KMS-11 (cell line): Measurements from ENCODE around the gene MYO9A.

Source experiments
- H2AFZ ChIP-seq: fragments of 200-600 bp; sonication (generic); 2 replicates; pipeline ENCODE4 v1.6.1; 2016; ENCODE audit warnings: antibody characterized with exemption, mixed run types, low read depth
- H3K27ac ChIP-seq: fragments of 200-600 bp; sonication (generic); 2 replicates; pipeline ENCODE4 v1.6.1; 2016; ENCODE audit warnings: mild to moderate bottlenecking, mixed run types
- H3K27me3 ChIP-seq: fragments of 200-600 bp; sonication (generic); 2 replicates; pipeline ENCODE4 v1.6.1; 2017; ENCODE audit warnings: mild to moderate bottlenecking, low read depth, mixed run types, moderate library complexity; ENCODE audit not compliant: insufficient read depth
- H3K36me3 ChIP-seq: fragments of 200-600 bp; sonication (generic); 2 replicates; pipeline ENCODE4 v1.6.1; 2017; ENCODE audit warnings: mild to moderate bottlenecking, mixed run types; ENCODE audit not compliant: insufficient read depth
- H3K4me1 ChIP-seq: fragments of 200-600 bp; sonication (generic); 2 replicates; pipeline ENCODE4 v1.6.1; 2016; ENCODE audit warnings: mild to moderate bottlenecking, low read depth, mixed run types; ENCODE audit not compliant: poor library complexity, severe bottlenecking
- H3K4me2 ChIP-seq: fragments of 200-600 bp; sonication (generic); 2 replicates; pipeline ENCODE4 v1.7.0; 2016; ENCODE audit warnings: mild to moderate bottlenecking, mixed run types
- H3K4me3 ChIP-seq: fragments of 200-600 bp; sonication (generic); IDR thresholded peaks from 2 replicates; pipeline ENCODE4 v1.6.1; 2017; ENCODE audit warnings: low read depth, low read length, mixed read lengths; ENCODE audit not compliant: insufficient read depth
- H3K79me2 ChIP-seq: fragments of 200-600 bp; sonication (generic); 2 replicates; pipeline ENCODE4 v1.6.1; 2016; ENCODE audit warnings: low read depth, mixed run types; ENCODE audit not compliant: insufficient read depth
- H3K9ac ChIP-seq: fragments of 200-600 bp; sonication (generic); 2 replicates; pipeline ENCODE4 v1.6.1; 2016; ENCODE audit warnings: mild to moderate bottlenecking, mixed run types
- H4K20me1 ChIP-seq: fragments of 200-600 bp; sonication (generic); 2 replicates; pipeline ENCODE4 v1.6.1; 2016; ENCODE audit warnings: mild to moderate bottlenecking, mixed run types; ENCODE audit not compliant: insufficient read depth
- CTCF ChIP-seq: fragments of 200-600 bp; sonication (generic); conservative IDR thresholded peaks from 2 replicates; pipeline ENCODE4 v1.6.1; 2017; ENCODE audit warnings: low read depth, mild to moderate bottlenecking, antibody characterized with exemption, low read length, moderate library complexity, mixed read lengths

Gene MYO9A

GRCh38 chr15:71820127-71820526 is 297.8 kb downstream of the MYO9A start:
- no peaks in the 10 kb centered on the region for H3K4me1 ChIP-seq
- H3K79me2 ChIP-seq, result no peaks in the 10 kb centered on the region
- H3K9ac ChIP-seq, result no peak overlapping the region
- H3K36me3 ChIP-seq, result no peaks in the 10 kb centered on the region
- no peak overlapping the region for H3K27ac ChIP-seq
- no peaks in the 10 kb centered on the region for H3K27me3 ChIP-seq
- H3K4me3 ChIP-seq, result no peak overlapping the region
- H3K4me2 ChIP-seq, result no peak overlapping the region
- no peak for TF ChIP-seq CTCF
- no peaks in the 10 kb centered on the region for H4K20me1 ChIP-seq
- no peak overlapping the region for H2AFZ ChIP-seq

GRCh38 chr15:71817351-71817750 is 300.6 kb downstream of the MYO9A start:
- Histone ChIP-seq H2AFZ (no peak overlapping the region), H3K27ac (no peak overlapping the region), H4K20me1 (no peaks in the 10 kb centered on the region), H3K4me3 (no peak overlapping the region), H3K4me2 (no peak overlapping the region), H3K27me3 (no peaks in the 10 kb centered on the region), H3K4me1 (no peaks in the 10 kb centered on the region), H3K9ac (no peak overlapping the region), H3K79me2 (no peaks in the 10 kb centered on the region), H3K36me3 (no peaks in the 10 kb centered on the region)
- no peak for TF ChIP-seq CTCF

GRCh38 chr15:71815301-71815700 is 302.6 kb downstream of the MYO9A start:
- Histone ChIP-seq H3K27ac (no peak overlapping the region), H3K36me3 (no peaks in the 10 kb centered on the region), H3K79me2 (no peaks in the 10 kb centered on the region), H3K4me1 (no peaks in the 10 kb centered on the region), H3K4me3 (no peak overlapping the region), H3K27me3 (no peaks in the 10 kb centered on the region), H3K9ac (no peak overlapping the region), H2AFZ (no peak overlapping the region), H3K4me2 (no peak overlapping the region), H4K20me1 (no peaks in the 10 kb centered on the region)
- TF ChIP-seq CTCF, result no peak

GRCh38 chr15:71813723-71814470 is 304.1 kb downstream of the MYO9A start:
- Histone ChIP-seq H3K9ac (no peak overlapping the region), H3K27ac (no peak overlapping the region), H3K27me3 (no peaks in the 10 kb centered on the region), H3K79me2 (no peaks in the 10 kb centered on the region), H3K4me2 (no peak overlapping the region), H3K4me1 (no peaks in the 10 kb centered on the region), H4K20me1 (no peaks in the 10 kb centered on the region), H3K36me3 (no peaks in the 10 kb centered on the region), H3K4me3 (no peak overlapping the region), H2AFZ (no peak overlapping the region)
- no peak for TF ChIP-seq CTCF
